Esophagus muscularis mucosa (tissue), 4 donors: ENCODE results near the gene PTPN12. TPM values are rescaled to one million over a fixed set of nuclear protein-coding genes. Genes with fewer than 3 reads are reported as not detected.

Experiments used
- DNase-seq: peaks from one replicate; pipeline ENCODE4 v3.0.0-alpha.2; 2017; ENCODE audit errors: extremely low spot score
- H3K27ac ChIP-seq, 4 donors: fragments of 200-600 bp; sonication (generic); replicated peaks in 1 of 4; 1 replicate in 3 of 4; 2 replicates in 1 of 4; pipeline ENCODE4 v1.5.1; 2016 to 2019; ENCODE audit warnings: mild to moderate bottlenecking in 1 of 4
- H3K27me3 ChIP-seq, 4 donors: fragments of 200-600 bp; sonication (generic); one replicate each; pipeline versions ENCODE4 v1.5.1 to v1.6.0; 2016 to 2019
- H3K36me3 ChIP-seq, 4 donors: fragments of 200-600 bp; sonication (generic); one replicate each; pipeline ENCODE4 v1.5.1; 2016 to 2019
- H3K4me1 ChIP-seq, 4 donors: fragments of 200-600 bp; sonication (generic); one replicate each; pipeline ENCODE4 v1.5.1; 2016 to 2019
- H3K4me3 ChIP-seq, 4 donors: fragments of 200-600 bp; sonication (generic); 1 replicate in 2 of 4; 2 replicates in 2 of 4; pipeline ENCODE4 v1.5.1; 2016 to 2019; ENCODE audit warnings: mild to moderate bottlenecking in 4 of 4, moderate library complexity in 1 of 4
- H3K9me3 ChIP-seq, 4 donors: fragments of 200-600 bp; sonication (generic); 1 replicate in 3 of 4; 2 replicates in 1 of 4; pipeline ENCODE4 v1.5.1; 2016 to 2019
- EP300 ChIP-seq: sonication (generic); formaldehyde crosslinking; IDR thresholded peaks from one replicate; pipeline ENCODE4 v1.6.1; 2017; ENCODE audit warnings: antibody characterized with exemption
- POLR2A ChIP-seq: fragments of 450-650 bp; IDR thresholded peaks from one replicate; pipeline ENCODE4 v1.6.1; 2017; ENCODE audit warnings: antibody characterized with exemption, moderate library complexity, mild to moderate bottlenecking, low read depth
- POLR2AphosphoS5 ChIP-seq, 2 donors: sonication (generic); formaldehyde crosslinking; IDR thresholded peaks; one replicate each; pipeline ENCODE4 v1.6.1; 2017; ENCODE audit warnings: antibody characterized with exemption in 2 of 2
- WGBS: methylation state at CpG from one replicate; pipeline ENCODE4 v1.1.5; 2018; 5-methylcytosine and 5-hydroxymethylcytosine counted together
- intact Hi-C: fragments of 100-400 bp; cut with DNase I; formaldehyde crosslinking; loops from one replicate; pipeline ENCODE4 v1.15.1; 2023
- total RNA-seq, 4 donors: library from RNA; depleted of rRNA; stranded (reverse); fragments of >200 nt; gene quantifications; one replicate each; pipeline versions ENCODE4 v1.1.0 to v1.2.1, GENCODE V29; 2016
- TF ChIP-seq, protein P1 (sequence below), 3 experiments: fragments of 200-600 bp in 2 of 3; fragments of 450-650 bp in 1 of 3; sonication (generic) in 2 of 3; IDR thresholded peaks; one replicate each; pipeline ENCODE4 v1.5.1; 2017 to 2019; ENCODE audit warnings: antibody characterized with exemption in 3 of 3, mild to moderate bottlenecking in 2 of 3, moderate library complexity in 1 of 3

The PTPN12 gene
- total RNA-seq, 4 donors from 2014 or later = 89.1 to 126 (median 98.4) TPM

DNA sequence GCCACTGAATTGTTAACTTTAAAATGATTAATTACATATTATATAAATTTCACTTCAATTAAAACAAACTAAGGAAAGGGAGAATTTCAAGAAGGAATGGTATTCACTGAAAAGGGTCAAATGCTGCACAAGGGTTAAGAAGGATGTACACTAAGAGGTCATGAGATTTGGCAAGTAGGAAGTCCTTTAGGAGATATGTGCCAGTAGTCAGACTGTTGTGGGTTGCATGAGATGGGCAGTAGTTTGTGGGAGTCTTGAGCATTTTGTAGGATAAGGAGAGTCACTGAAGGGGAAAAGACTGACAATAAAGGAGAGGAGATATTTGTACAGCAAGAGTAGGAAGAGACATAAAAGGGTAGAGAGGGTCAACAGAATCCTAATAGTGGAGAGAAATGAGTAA, 12.4 kb upstream of the PTPN12 start:
- no peaks in the 10 kb centered on the region for H3K4me1 ChIP-seq
- TF ChIP-seq POLR2A = no peak
- TF ChIP-seq POLR2AphosphoS5 (IDR thresholded peaks at IDR 0.05) = no peak
- no peak for TF ChIP-seq EP300
- TF ChIP-seq, protein P1, sequence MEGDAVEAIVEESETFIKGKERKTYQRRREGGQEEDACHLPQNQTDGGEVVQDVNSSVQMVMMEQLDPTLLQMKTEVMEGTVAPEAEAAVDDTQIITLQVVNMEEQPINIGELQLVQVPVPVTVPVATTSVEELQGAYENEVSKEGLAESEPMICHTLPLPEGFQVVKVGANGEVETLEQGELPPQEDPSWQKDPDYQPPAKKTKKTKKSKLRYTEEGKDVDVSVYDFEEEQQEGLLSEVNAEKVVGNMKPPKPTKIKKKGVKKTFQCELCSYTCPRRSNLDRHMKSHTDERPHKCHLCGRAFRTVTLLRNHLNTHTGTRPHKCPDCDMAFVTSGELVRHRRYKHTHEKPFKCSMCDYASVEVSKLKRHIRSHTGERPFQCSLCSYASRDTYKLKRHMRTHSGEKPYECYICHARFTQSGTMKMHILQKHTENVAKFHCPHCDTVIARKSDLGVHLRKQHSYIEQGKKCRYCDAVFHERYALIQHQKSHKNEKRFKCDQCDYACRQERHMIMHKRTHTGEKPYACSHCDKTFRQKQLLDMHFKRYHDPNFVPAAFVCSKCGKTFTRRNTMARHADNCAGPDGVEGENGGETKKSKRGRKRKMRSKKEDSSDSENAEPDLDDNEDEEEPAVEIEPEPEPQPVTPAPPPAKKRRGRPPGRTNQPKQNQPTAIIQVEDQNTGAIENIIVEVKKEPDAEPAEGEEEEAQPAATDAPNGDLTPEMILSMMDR (IDR thresholded peaks at IDR 0.05) = no peak
- intact Hi-C loops = no loop called here
- H3K36me3 ChIP-seq = no peaks in the 10 kb centered on the region
- H3K4me3 ChIP-seq = no peak overlapping the region
- no peaks in the 10 kb centered on the region for H3K9me3 ChIP-seq
- no peaks in the 10 kb centered on the region for H3K27me3 ChIP-seq
- H3K27ac ChIP-seq = no peak overlapping the region
- DNase-seq = no peak

- H3K36me3 ChIP-seq = no peaks in the 10 kb centered on the region
- H3K27ac ChIP-seq = no peak overlapping the region
- WGBS = 92% methylated on average over 2 of the region's 2 CpGs
- H3K4me1 ChIP-seq = no peaks in the 10 kb centered on the region
- TF ChIP-seq EP300 = no peak
- H3K4me3 ChIP-seq = no peak overlapping the region
- intact Hi-C loops = no loop called here
- H3K9me3 ChIP-seq = no peaks in the 10 kb centered on the region
- DNase-seq = no peak
- no peaks in the 10 kb centered on the region for H3K27me3 ChIP-seq
These were observed 11.9 kb upstream of the PTPN12 start for GRCh38 chr7:77525231-77525630.

- Histone ChIP-seq H3K27ac (no peak overlapping the region), H3K36me3 (no peaks in the 10 kb centered on the region)
These were observed 8.7 kb upstream of the PTPN12 start for GRCh38 chr7:77528368-77528767.

DNA sequence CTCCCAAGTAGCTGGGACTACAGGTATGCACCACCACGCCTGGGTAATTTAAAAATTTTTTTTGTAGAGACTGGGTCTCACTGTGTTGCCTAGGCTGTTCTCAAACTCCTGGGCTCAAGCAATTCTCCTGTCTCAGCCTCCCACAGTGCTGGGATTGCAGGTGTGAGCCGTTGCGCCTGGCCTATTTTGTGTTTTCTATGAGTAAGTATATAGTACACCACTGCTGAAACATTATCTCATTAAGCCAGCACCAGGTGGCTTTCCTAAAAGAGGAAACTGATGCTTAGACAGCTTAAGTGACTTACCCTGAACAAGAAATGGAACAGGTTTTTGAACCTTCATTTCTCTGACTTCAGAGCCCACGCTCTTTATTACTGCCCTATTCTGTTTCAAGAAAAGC, 7.8 kb upstream of the PTPN12 start:
- no peaks in the 10 kb centered on the region for H3K27me3 ChIP-seq
- no peak overlapping the region for H3K27ac ChIP-seq
- 84% methylated on average over 4 of the region's 4 CpGs for WGBS
- H3K4me3 ChIP-seq = no peak overlapping the region
- TF ChIP-seq EP300 (no peak), POLR2AphosphoS5 (IDR thresholded peaks at IDR 0.05) (no peak), POLR2A (no peak)
- TF ChIP-seq, protein P1 (IDR thresholded peaks at IDR 0.05) = no peak
- intact Hi-C loops = no loop called here
- H3K9me3 ChIP-seq = no peaks in the 10 kb centered on the region
- no peaks in the 10 kb centered on the region for H3K4me1 ChIP-seq
- H3K36me3 ChIP-seq = no peaks in the 10 kb centered on the region
- DNase-seq = no peak

More at GRCh38 chr7:77528368-77528767, 8.7 kb upstream of the PTPN12 start:
- intact Hi-C loops = no loop called here
- Histone ChIP-seq H3K4me3 (no peak overlapping the region), H3K9me3 (no peaks in the 10 kb centered on the region), H3K4me1 (no peaks in the 10 kb centered on the region), H3K27me3 (no peaks in the 10 kb centered on the region)
- no peak for DNase-seq
- TF ChIP-seq, protein P1 (IDR thresholded peaks at IDR 0.05) = no peak
- TF ChIP-seq POLR2AphosphoS5 (IDR thresholded peaks at IDR 0.05) (no peak), EP300 (no peak), POLR2A (no peak)

DNA sequence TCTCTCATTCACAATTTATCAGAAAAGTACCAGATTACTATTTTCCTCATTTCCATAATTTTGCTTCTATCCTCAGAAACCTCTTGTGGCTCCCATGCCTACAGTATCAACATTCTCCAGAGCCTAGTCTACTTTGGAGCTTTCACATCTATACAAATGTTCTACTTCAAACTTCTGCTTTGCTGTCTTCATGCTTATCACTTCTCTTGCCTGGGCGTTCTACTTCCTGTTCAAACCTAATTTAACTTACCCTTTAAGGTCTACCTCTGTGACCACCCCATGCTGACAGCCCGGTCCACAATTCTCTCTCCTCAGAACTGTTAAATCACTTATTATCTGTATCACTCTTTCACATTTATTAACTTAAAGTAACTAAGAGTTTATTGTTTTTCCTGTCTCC, 6.1 kb upstream of the PTPN12 start:
- no peaks in the 10 kb centered on the region for H3K9me3 ChIP-seq
- no peak for TF ChIP-seq EP300
- no peak for TF ChIP-seq POLR2AphosphoS5 (IDR thresholded peaks at IDR 0.05)
- TF ChIP-seq, protein P1 (IDR thresholded peaks at IDR 0.05) = no peak
- TF ChIP-seq POLR2A = no peak
- DNase-seq = no peak
- no peaks in the 10 kb centered on the region for H3K27me3 ChIP-seq
- peaks cover 3 to 7% (median 3%) of the 10 kb centered on the region in 4 donors for H3K4me1 ChIP-seq
- no peak overlapping the region for H3K27ac ChIP-seq
- no peaks in the 10 kb centered on the region for H3K36me3 ChIP-seq
- WGBS = 65% methylated on average over 2 of the region's 2 CpGs
- H3K4me3 ChIP-seq = no peak overlapping the region
- intact Hi-C loops = loop anchor here (10.0 kb wide), 2 partner anchors 86 to 264 kb away; partner anchors contain the start of genes PHTF2 and TMEM60
